ENCODE data around the gene SARNP. TPM values are rescaled to one million over a fixed set of nuclear protein-coding genes. Genes with fewer than 3 reads are reported as not detected.

The SARNP gene
- total RNA-seq, 1 donor from 2014 or later: 78.3 TPM

DNA sequence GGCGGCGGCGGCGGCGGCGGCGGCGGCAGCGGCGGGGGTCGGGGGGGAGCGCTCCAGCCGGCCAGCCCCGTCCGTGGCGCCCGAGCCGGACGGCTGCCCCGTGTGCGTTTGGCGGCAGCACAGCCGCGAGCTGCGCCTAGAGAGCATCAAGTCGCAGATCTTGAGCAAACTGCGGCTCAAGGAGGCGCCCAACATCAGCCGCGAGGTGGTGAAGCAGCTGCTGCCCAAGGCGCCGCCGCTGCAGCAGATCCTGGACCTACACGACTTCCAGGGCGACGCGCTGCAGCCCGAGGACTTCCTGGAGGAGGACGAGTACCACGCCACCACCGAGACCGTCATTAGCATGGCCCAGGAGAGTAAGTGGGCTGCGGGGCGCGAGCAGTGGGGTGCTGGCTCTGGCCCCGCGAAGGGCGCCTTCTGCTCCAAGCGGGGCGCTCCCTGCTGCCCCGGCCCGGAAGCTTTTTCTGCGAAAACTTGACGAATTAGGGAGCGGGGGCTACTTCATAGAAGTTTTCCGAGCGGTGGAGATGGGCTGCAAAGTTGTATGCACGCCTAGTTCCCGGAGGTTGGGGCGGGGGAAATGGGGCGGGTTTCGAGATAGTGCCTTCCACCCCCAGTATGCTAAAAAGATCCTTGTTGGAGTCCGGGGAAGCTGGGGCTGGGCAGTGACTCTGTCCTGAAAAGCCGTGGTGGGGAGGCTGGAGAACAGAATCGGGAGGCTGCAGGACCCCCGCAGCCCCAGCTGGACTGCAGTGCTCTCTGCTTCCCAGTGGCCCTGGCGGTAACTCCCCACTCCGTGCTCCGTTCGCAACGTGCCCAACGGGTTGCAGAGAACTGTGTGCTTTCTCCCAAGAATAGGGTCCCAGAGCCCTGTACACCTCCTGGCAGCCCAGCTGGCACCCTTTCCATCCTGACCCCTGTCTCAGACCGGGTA, 73.9 kb downstream of the SARNP start:
- H3K27me3 Mint-ChIP-seq (ENCODE audit: low read depth): no peaks in the 10 kb centered on the region
- intact Hi-C loops (cut with micrococcal nuclease): loop anchor here (1.0 to 2.0 kb wide), 3 partner anchors 15 to 54 kb away; partner anchors contain the start of gene CD63
- peaks cover 32% of the 10 kb centered on the region for H3K4me1 Mint-ChIP-seq (ENCODE audit: low read depth)
- peak overlapping the region; percentile 86 for H3K4me3 Mint-ChIP-seq (ENCODE audit: low read depth)
- no peaks in the 10 kb centered on the region for H3K9me3 Mint-ChIP-seq
- H3K27ac Mint-ChIP-seq: peak overlapping the region; percentile 46
- peaks cover 15% of the 10 kb centered on the region for H3K36me3 Mint-ChIP-seq (ENCODE audit: low read depth)
- DNase-seq (ENCODE audit: low spot score): peak; percentile 49

DNA sequence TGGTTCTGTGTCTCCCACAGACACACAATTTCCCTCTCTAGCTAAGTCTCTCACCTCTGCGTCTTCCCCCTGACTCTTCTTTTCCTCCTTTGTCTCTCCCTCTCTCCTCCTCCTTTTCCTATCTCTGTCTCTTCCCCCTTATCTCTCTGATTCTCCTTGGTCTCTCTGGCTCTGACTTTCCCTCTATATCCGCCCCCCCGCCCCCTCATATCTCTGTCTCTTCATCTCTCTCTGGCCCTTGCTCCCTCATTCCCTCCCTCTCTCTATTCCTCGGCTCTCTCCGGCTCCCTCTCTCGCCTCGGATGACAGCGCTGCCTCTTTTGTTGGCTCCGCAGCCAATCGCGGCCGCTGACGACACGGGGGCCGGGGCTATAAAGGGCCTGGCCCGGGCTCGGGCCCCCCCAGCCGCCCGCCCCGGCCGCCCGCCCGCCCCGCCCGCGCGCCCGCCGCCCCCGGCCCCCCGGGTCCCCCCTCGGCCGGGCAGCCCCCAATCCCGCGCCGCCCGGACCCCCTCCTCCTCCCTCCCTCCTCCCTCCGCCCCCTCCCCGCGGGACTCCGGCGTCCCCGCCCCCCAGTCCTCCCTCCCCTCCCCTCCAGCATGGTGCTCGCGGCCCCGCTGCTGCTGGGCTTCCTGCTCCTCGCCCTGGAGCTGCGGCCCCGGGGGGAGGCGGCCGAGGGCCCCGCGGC, 74.7 kb downstream of the SARNP start, which contains the start of gene GDF11:
Gene GDF11 (plus strand): TSS at position 404 of the 687 bp plus-strand sequence. CDS start 195 bp downstream, at position 599.
- Mint-ChIP-seq H3K4me3 (ENCODE audit: low read depth) (peak within 1 kb of the TSS; percentile 86), H3K9me3 (no peaks in the 10 kb centered on the region), H3K4me1 (ENCODE audit: low read depth) (peaks cover 38% of the 10 kb centered on the region), H3K36me3 (ENCODE audit: low read depth) (peaks cover 11% of the 10 kb centered on the region), H3K27ac (peak within 1 kb of the TSS; percentile 77), H3K27me3 (ENCODE audit: low read depth) (no peaks in the 10 kb centered on the region)
- intact Hi-C loops (cut with micrococcal nuclease): loop anchor here (1.0 to 2.0 kb wide), 3 partner anchors 14 to 54 kb away; partner anchors contain the start of gene CD63
- DNase-seq (ENCODE audit: low spot score): peak; percentile 71

DNA sequence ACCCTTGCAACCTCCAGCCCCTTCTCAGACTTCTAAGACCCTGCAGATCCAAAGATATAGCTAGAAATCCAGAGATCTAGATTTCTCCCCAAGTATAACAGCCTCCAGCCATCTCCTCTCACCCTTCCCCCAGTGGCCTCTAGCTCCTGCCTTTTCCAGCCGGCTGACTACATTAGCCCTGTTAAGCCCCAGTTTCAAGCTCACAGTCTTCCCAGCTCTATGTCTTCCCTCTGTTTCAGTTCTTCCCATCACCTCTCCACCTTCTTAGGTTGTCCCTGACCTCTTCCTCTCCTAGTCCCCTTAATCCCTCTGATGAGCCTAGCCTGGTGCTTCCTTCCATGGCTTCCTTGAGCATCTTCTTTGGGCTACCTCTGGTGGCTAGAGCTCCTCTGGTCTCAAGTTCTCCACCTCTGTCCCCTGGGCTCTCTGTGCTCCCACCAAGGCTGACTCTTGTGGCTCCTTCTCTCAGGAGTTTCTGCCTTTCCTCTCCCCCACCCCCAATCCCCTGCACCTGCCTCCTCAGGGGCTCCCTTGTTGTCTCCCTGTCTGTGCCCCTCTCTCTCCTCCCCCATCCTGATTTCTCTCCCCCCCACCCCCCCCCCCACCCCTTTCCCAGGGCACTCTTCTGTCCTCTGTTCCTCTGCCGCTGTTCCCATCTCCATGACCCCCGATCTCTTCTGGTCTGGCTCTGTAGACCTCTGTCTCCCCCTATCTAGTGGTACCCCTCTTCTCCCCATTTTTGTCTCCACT, 75.4 kb downstream of the SARNP start:
- DNase-seq (ENCODE audit: low spot score): no peak
- peak overlapping the region; percentile 77 for H3K27ac Mint-ChIP-seq
- peak overlapping the region; percentile 86 for H3K4me3 Mint-ChIP-seq (ENCODE audit: low read depth)
- no peaks in the 10 kb centered on the region for H3K9me3 Mint-ChIP-seq
- H3K4me1 Mint-ChIP-seq (ENCODE audit: low read depth): peaks cover 45% of the 10 kb centered on the region
- no peaks in the 10 kb centered on the region for H3K27me3 Mint-ChIP-seq (ENCODE audit: low read depth)
- intact Hi-C loops (cut with micrococcal nuclease): loop anchor here (2.0 kb wide), 1 partner anchor 13 kb away; the partner anchor contains the start of gene CD63
- peaks cover 7% of the 10 kb centered on the region for H3K36me3 Mint-ChIP-seq (ENCODE audit: low read depth)

DNA sequence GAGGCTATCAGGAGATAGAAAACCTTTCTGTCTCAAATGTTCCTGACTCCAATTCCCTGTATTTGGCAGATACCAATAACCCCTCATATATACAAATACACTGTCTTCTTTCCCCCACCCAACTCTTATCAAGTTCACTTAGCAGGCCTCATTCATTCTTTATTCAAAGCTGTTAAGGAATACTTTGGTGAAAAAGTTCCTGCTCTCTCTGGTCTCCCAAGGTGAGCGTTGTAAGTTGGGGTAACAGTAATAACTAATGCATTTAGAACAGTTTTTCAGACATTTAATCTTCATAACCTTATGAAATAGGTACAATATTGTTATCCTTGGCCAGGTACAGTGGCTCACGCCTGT, 78.5 kb downstream of the SARNP start:
- Mint-ChIP-seq H3K27ac (no peak overlapping the region), H3K36me3 (ENCODE audit: low read depth) (peaks cover under 1% of the 10 kb centered on the region), H3K9me3 (no peaks in the 10 kb centered on the region), H3K4me3 (ENCODE audit: low read depth) (peak overlapping the region; percentile 10), H3K4me1 (ENCODE audit: low read depth) (peaks cover 29% of the 10 kb centered on the region), H3K27me3 (ENCODE audit: low read depth) (no peaks in the 10 kb centered on the region)
- DNase-seq (ENCODE audit: low spot score): no peak
- intact Hi-C loops (cut with micrococcal nuclease): loop anchor here (5.0 kb wide), 3 partner anchors 303 to 898 kb away; partner anchors contain the start of genes RPL41, RPS26 and ZC3H10

DNA sequence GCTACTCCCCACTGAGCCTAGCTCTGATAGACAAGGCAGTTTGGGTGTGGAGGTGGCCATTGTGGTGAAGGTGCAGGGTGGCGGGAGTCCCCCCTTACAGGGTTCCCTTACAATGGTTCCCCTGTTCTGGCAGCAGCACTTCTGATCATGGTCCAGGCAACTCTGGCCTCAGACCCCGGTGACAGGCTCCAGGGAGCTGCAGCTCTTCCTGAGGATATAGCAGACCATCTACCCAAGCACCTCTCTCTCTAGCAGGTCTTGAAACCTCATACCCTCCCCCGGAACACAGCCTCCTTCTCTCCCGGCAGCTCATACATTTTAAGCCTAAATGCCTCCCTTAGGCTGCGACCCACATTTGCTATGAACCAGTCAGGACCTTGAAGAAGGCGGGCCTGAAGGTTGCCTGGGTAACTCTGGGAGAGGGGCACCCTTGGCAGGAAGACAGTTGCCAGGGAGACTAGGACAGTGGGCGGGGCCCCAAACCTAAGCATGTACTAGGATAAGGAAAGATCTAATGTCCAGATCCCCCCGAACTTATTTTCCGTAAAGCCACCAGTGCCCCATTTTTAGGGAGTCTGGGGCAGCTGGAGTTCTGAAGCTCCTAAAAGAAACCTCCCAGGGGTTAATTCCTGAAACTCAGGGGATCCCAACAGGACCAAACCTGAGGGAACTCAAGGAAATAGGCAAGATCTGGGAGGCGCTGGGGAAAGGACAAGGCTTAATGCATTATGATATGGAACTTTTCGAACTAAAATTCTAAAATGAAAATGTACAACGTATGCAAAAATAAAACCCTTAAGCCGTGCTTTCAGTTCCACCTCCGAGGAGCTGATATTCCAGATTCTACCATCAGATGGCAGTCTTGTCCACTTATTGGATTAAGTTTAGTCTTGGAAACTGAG, 79.2 kb downstream of the SARNP start:
- H3K27ac Mint-ChIP-seq: peak overlapping the region; percentile 74
- DNase-seq (ENCODE audit: low spot score): peak; percentile 69
- no peaks in the 10 kb centered on the region for H3K9me3 Mint-ChIP-seq
- intact Hi-C loops (cut with micrococcal nuclease): loop anchor here (1.0 to 5.0 kb wide), 6 partner anchors 8 to 899 kb away; partner anchors contain the start of genes RPL41, RPS26 and ZC3H10
- H3K27me3 Mint-ChIP-seq (ENCODE audit: low read depth): no peaks in the 10 kb centered on the region
- peaks cover 29% of the 10 kb centered on the region for H3K4me1 Mint-ChIP-seq (ENCODE audit: low read depth)
- peak overlapping the region; percentile 78 for H3K4me3 Mint-ChIP-seq (ENCODE audit: low read depth)
- no peaks in the 10 kb centered on the region for H3K36me3 Mint-ChIP-seq (ENCODE audit: low read depth)

- DNase-seq (ENCODE audit: low spot score): no peak
- H3K36me3 Mint-ChIP-seq (ENCODE audit: low read depth): no peaks in the 10 kb centered on the region
- peak overlapping the region; percentile 74 for H3K27ac Mint-ChIP-seq
- H3K4me3 Mint-ChIP-seq (ENCODE audit: low read depth): peak overlapping the region; percentile 78
- H3K9me3 Mint-ChIP-seq: no peaks in the 10 kb centered on the region
- intact Hi-C loops (cut with micrococcal nuclease): loop anchor here (1.0 to 5.0 kb wide), 7 partner anchors 7 to 900 kb away; partner anchors contain the start of genes RPL41, RPS26 and ZC3H10
- no peaks in the 10 kb centered on the region for H3K27me3 Mint-ChIP-seq (ENCODE audit: low read depth)
- peaks cover 27% of the 10 kb centered on the region for H3K4me1 Mint-ChIP-seq (ENCODE audit: low read depth)
Measured at GRCh38 chr12:55737581-55738122, 79.9 kb downstream of the SARNP start.

DNA sequence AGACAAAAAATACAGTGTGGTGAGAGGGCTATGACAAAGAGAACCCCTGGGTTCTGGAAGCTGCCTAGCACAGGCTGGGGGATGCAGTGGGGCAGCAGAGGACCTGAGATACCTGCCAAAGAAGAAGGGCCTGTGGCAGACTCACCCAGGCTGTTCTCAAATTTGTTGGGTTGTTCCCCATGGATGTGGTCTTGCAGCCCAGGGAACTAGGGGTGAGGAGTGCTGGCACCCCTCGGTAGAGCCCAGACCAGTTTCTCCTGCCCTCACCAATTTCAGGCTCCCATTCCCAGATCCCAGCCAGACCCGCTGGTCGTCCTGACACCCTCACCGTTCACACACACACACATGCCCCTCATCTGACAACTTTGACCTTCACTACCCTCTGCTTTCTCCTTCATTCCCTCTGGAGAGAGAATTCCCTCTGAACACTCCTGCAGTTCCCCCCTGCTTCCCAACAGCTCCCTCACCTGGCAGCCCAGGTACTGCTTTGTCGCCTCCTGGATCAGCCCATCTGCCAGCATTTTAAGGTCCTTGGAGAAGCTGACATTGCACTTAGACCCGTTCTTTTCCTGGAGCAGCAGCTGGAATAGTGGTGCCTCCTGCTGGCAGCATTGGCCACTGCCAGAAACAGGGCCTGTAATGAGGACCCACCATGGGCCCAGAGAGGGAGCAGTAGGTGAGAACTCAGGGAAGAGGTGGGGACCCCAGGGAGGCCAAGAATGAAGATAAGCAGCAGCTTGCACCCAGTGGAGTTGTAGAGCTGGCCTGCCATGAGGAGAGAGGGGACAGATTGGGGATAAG, 80.5 kb downstream of the SARNP start:
- Mint-ChIP-seq H3K4me3 (ENCODE audit: low read depth) (peak overlapping the region; percentile 69), H3K9me3 (no peaks in the 10 kb centered on the region), H3K4me1 (ENCODE audit: low read depth) (peaks cover 23% of the 10 kb centered on the region), H3K36me3 (ENCODE audit: low read depth) (no peaks in the 10 kb centered on the region), H3K27ac (peak overlapping the region; percentile 74), H3K27me3 (ENCODE audit: low read depth) (no peaks in the 10 kb centered on the region)
- intact Hi-C loops (cut with micrococcal nuclease): loop anchor here (2.0 to 5.0 kb wide), 4 partner anchors 76 to 900 kb away; partner anchors contain the start of genes RPL41, RPS26 and ZC3H10
- DNase-seq (ENCODE audit: low spot score): peak; percentile 45

DNA sequence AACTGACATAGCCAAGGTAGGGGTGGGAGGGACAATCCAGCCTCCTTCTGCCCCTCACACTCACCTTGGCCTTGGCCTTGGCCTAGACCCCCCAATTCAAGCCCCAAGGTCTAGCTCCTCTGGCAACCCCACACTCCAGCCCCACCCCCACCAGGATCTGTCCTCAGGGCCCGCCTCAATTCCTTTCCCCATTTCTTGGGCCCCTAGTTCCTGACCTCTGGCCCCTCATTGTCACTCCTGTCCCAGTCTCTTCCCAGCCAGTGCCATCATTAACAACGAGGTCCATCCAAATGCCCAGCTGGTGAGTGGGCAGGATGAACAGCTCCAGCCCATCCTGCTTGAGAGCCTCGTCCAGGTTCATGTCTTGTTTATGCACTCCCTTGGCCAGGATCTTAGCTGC, 81.4 kb downstream of the SARNP start:
- H3K4me3 Mint-ChIP-seq (ENCODE audit: low read depth): no peak overlapping the region
- no peak for DNase-seq (ENCODE audit: low spot score)
- H3K36me3 Mint-ChIP-seq (ENCODE audit: low read depth): no peaks in the 10 kb centered on the region
- intact Hi-C loops (cut with micrococcal nuclease): loop anchor here (2.0 to 5.0 kb wide), 4 partner anchors 75 to 901 kb away; partner anchors contain the start of genes RPL41, RPS26 and ZC3H10
- H3K27me3 Mint-ChIP-seq (ENCODE audit: low read depth): no peaks in the 10 kb centered on the region
- no peak overlapping the region for H3K27ac Mint-ChIP-seq
- peaks cover 19% of the 10 kb centered on the region for H3K4me1 Mint-ChIP-seq (ENCODE audit: low read depth)
- H3K9me3 Mint-ChIP-seq: no peaks in the 10 kb centered on the region

- Mint-ChIP-seq H3K27me3 (ENCODE audit: low read depth) (no peaks in the 10 kb centered on the region), H3K4me1 (ENCODE audit: low read depth) (peaks cover 30% of the 10 kb centered on the region), H3K4me3 (ENCODE audit: low read depth) (no peak overlapping the region), H3K36me3 (ENCODE audit: low read depth) (no peaks in the 10 kb centered on the region), H3K27ac (no peak overlapping the region), H3K9me3 (no peaks in the 10 kb centered on the region)
- no peak for DNase-seq (ENCODE audit: low spot score)
- intact Hi-C loops (cut with micrococcal nuclease): no loop called here
Measured at GRCh38 chr12:55734595-55734994, 82.9 kb downstream of the SARNP start.

DNA sequence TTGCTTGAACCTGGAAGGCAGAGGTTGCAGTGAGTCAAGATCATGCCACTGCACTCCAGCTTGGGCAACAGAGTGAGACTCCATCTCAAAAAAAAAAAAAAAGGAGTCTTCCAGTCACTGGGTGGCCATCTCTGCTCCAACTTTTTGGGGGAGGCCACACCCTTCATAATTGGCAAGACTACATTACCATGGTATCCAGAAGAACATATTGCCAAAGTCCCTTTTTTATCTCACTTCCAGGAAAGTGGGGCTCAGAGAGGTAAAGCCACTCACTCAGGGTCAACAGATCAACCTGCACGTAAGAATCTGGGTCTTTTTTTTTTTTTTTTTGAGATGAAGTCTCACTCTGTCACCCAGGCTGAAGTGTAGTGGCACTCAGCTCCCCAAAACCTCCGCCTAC, 83.7 kb downstream of the SARNP start:
- Mint-ChIP-seq H3K27ac (no peak overlapping the region), H3K4me1 (ENCODE audit: low read depth) (peaks cover 30% of the 10 kb centered on the region), H3K4me3 (ENCODE audit: low read depth) (no peak overlapping the region), H3K27me3 (ENCODE audit: low read depth) (no peaks in the 10 kb centered on the region), H3K9me3 (no peaks in the 10 kb centered on the region), H3K36me3 (ENCODE audit: low read depth) (no peaks in the 10 kb centered on the region)
- intact Hi-C loops (cut with micrococcal nuclease): no loop called here
- DNase-seq (ENCODE audit: low spot score): no peak
